ENCODE results near the gene S100B. TPM values are rescaled to one million over a fixed set of nuclear protein-coding genes. Genes with fewer than 3 reads are reported as not detected.

The S100B gene
- total RNA-seq, 1 donor from 2014 or later = not detected

- peaks cover 10% of the 10 kb centered on the region for H3K9me3 Mint-ChIP-seq
- intact Hi-C loops (cut with micrococcal nuclease) = no loop called here
- CTCF ChIA-PET = no interaction called here
- ATAC-seq (ENCODE audit: low read depth) (no peak), DNase-seq (no peak)
- H3K4me3 Mint-ChIP-seq = no peak overlapping the region
- POLR2A ChIA-PET = interaction anchor here (1.0 kb wide), 1 partner anchor 164 kb away, joined by 3 read pairs; no protein-coding TSS in a partner anchor
- no peaks in the 10 kb centered on the region for H3K36me3 Mint-ChIP-seq (ENCODE audit: low read depth)
- TF ChIP-seq CTCF (IDR thresholded peaks at IDR 0.05) = no peak
- no peak overlapping the region for H3K27ac Mint-ChIP-seq
- H3K4me1 Mint-ChIP-seq = peaks cover 12% of the 10 kb centered on the region
- H3K27me3 Mint-ChIP-seq = peaks cover 8% of the 10 kb centered on the region
These were observed 16.7 kb upstream of the S100B start for GRCh38 chr21:46621457-46622182.

DNA sequence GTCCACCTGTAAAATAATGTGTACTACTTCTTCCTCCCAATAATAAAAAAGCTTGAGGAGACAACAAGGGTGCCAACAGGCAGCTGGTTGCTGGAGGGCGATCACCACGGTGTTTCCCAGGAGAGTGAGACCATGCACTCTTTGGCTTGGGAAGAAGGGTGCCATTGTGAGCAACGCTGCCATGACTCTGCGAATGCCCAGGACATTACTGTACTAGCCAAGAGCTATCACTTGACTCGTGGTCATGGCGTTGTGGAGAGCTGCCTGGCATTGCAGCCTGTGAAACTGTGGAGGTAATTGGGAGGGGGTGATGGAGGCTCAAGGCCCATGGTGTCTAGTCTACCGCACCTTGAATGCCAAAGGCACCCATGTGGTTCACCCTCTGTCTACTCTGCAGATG, 16.0 kb upstream of the S100B start:
- TF ChIP-seq CTCF (IDR thresholded peaks at IDR 0.05) = no peak
- DNase-seq (no peak), ATAC-seq (ENCODE audit: low read depth) (no peak)
- Mint-ChIP-seq H3K36me3 (ENCODE audit: low read depth) (no peaks in the 10 kb centered on the region), H3K27me3 (peaks cover 12% of the 10 kb centered on the region), H3K9me3 (peaks cover 5% of the 10 kb centered on the region), H3K4me1 (peaks cover 12% of the 10 kb centered on the region), H3K4me3 (no peak overlapping the region), H3K27ac (no peak overlapping the region)
- ChIA-PET CTCF (no interaction called here), POLR2A (interaction anchor here (1.0 kb wide), 1 partner anchor 163 kb away, joined by 3 read pairs; no protein-coding TSS in a partner anchor)
- intact Hi-C loops (cut with micrococcal nuclease) = no loop called here

DNA sequence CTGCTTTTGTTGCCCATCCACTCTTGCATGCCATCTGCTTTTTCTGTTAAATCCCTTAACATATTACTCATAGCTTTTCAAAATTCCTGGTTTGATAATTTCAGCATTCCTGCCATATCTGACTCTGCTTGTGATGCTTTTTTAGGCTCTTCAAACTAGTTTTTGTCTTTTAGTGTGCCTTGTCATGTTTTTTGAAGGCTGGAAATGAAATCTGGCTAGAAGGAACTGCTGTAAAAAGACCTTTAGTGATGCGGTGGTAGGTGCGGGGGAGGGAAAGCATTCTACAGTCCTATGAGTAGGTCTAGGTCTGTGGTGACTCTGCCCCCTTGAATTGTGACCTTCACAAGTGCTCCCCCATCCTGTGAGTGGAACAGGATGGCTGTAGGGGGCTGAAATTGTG, 15.0 kb upstream of the S100B start:
- H3K4me1 Mint-ChIP-seq = peaks cover 12% of the 10 kb centered on the region
- H3K27ac Mint-ChIP-seq = no peak overlapping the region
- DNase-seq (no peak), ATAC-seq (ENCODE audit: low read depth) (no peak)
- no peaks in the 10 kb centered on the region for H3K9me3 Mint-ChIP-seq
- intact Hi-C loops (cut with micrococcal nuclease) = no loop called here
- ChIA-PET POLR2A (no interaction called here), CTCF (no interaction called here)
- TF ChIP-seq CTCF (IDR thresholded peaks at IDR 0.05) = no peak
- no peak overlapping the region for H3K4me3 Mint-ChIP-seq
- H3K36me3 Mint-ChIP-seq (ENCODE audit: low read depth) = no peaks in the 10 kb centered on the region
- H3K27me3 Mint-ChIP-seq = peaks cover 12% of the 10 kb centered on the region

DNA sequence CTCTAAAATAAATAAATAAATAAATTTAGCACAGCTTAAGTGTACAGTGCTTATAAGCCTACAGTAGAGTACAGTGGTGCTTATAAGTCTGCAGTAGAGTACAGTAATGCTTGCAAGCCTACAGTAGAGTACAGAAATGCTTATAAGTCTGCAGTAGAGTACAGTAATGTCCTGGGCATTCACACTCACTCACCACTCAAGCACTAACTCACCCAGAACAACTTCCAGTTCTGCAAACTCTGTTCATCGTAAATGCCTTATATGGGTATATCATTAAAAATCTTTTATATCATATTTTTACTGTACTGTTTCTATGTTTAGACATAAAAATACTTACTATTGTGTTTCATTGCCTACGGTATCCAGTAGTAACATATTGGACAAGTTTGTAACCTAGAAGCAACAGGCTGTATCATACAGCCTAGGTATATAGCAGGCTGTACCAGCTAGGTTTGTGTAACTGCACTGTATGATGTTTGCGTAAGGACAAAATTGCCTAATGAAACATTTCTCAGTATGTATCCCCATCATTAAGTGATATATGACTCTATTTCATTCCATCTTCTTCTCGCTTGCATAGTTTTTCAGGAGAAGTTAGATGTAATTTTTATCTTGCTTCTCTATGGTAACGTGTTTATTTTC, 14.0 kb upstream of the S100B start:
- no peak for ATAC-seq (ENCODE audit: low read depth)
- POLR2A ChIA-PET = no interaction called here
- no peaks in the 10 kb centered on the region for H3K36me3 Mint-ChIP-seq (ENCODE audit: low read depth)

More for the DNA sequence above, 14.0 kb upstream of the S100B start:
- no peak for TF ChIP-seq CTCF (IDR thresholded peaks at IDR 0.05)
- peaks cover 15% of the 10 kb centered on the region for H3K27me3 Mint-ChIP-seq
- intact Hi-C loops (cut with micrococcal nuclease) = no loop called here
- H3K27ac Mint-ChIP-seq = no peak overlapping the region
- no peak for DNase-seq
- H3K9me3 Mint-ChIP-seq = no peaks in the 10 kb centered on the region
- no peak overlapping the region for H3K4me3 Mint-ChIP-seq
- CTCF ChIA-PET = no interaction called here
- H3K4me1 Mint-ChIP-seq = peaks cover 12% of the 10 kb centered on the region
